NT2/D1 (cell line): ENCODE measurements around the gene LTBP2.

Experiments
- SUZ12 ChIP-seq: IDR thresholded peaks from 2 replicates; pipeline ENCODE4 v1.6.1; 2011; ENCODE audit not compliant: insufficient read length, insufficient read depth; ENCODE audit errors: extremely low read depth
- YY1 ChIP-seq: IDR thresholded peaks from 2 replicates; pipeline ENCODE4 v1.6.1; 2011; ENCODE audit not compliant: insufficient read length, insufficient read depth
- ZNF274 ChIP-seq: IDR thresholded peaks from 2 replicates; pipeline ENCODE4 v1.6.1; 2011; ENCODE audit warnings: mild to moderate bottlenecking, low read depth, low read length

GRCh38 chr14:74483321-74483720 lies 128.7 kb downstream of the LTBP2 start:
- TF ChIP-seq YY1 (no peak), ZNF274 (no peak), SUZ12 (no peak)
